ENCODE results near the gene GPR6.

GRCh38 chr6:109963598-109964170 lies 14.4 kb upstream of the GPR6 start:
- TF ChIP-seq, protein P1, sequence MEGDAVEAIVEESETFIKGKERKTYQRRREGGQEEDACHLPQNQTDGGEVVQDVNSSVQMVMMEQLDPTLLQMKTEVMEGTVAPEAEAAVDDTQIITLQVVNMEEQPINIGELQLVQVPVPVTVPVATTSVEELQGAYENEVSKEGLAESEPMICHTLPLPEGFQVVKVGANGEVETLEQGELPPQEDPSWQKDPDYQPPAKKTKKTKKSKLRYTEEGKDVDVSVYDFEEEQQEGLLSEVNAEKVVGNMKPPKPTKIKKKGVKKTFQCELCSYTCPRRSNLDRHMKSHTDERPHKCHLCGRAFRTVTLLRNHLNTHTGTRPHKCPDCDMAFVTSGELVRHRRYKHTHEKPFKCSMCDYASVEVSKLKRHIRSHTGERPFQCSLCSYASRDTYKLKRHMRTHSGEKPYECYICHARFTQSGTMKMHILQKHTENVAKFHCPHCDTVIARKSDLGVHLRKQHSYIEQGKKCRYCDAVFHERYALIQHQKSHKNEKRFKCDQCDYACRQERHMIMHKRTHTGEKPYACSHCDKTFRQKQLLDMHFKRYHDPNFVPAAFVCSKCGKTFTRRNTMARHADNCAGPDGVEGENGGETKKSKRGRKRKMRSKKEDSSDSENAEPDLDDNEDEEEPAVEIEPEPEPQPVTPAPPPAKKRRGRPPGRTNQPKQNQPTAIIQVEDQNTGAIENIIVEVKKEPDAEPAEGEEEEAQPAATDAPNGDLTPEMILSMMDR (IDR thresholded peaks at IDR 0.05; ENCODE audit: poor library complexity): no peak
- TF ChIP-seq EZH2 (IDR thresholded peaks at IDR 0.05; ENCODE audit: borderline replicate concordance): no peak
